Measurements from ENCODE around the gene COG2.

DNA sequence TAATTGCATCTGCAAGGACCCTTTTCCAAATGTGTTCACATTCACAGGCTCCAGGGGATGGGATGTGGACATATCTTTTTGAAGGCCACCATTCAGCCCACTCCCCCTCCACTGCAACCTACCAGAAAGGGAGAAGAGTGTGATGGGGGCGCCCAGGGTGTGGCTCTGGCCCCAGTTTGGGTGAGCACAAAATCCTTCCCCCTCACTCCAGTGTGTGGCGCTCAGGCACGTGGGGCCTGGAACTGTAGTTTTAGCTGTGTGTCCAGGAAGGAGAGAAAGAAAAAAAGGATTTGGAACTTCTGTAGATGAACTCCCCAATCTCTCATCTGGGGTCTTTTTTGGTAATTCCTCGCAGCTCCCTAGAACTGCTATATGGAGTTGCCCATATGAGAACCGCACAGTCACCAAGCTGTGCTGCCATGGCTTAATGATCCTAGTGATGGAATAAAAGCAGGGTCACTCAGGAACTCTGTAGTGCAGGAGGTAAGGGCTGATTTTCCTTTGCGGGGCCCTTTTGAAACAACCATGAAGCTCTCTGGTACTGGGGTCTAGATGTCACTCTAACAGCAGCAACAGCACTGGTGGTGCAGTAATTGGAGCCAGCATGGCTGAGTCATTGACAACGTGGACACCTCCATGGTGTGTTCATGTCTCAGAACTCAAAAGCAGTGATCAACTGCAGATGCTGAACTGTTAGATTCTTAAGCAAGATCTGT, 54.6 kb downstream of the COG2 start:
- TF ChIP-seq, protein P1, sequence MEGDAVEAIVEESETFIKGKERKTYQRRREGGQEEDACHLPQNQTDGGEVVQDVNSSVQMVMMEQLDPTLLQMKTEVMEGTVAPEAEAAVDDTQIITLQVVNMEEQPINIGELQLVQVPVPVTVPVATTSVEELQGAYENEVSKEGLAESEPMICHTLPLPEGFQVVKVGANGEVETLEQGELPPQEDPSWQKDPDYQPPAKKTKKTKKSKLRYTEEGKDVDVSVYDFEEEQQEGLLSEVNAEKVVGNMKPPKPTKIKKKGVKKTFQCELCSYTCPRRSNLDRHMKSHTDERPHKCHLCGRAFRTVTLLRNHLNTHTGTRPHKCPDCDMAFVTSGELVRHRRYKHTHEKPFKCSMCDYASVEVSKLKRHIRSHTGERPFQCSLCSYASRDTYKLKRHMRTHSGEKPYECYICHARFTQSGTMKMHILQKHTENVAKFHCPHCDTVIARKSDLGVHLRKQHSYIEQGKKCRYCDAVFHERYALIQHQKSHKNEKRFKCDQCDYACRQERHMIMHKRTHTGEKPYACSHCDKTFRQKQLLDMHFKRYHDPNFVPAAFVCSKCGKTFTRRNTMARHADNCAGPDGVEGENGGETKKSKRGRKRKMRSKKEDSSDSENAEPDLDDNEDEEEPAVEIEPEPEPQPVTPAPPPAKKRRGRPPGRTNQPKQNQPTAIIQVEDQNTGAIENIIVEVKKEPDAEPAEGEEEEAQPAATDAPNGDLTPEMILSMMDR (IDR thresholded peaks at IDR 0.05 in 8 of 11, conservative IDR thresholded peaks at IDR 0.05 in 3 of 11) = no peak
- no peak for TF ChIP-seq POLR2A (IDR thresholded peaks at IDR 0.05)
- no peak for TF ChIP-seq POLR2AphosphoS5 (IDR thresholded peaks at IDR 0.05)

Measured in spleen (tissue), 7 donors.